ENCODE results near the gene POLR3K.

POLR3K gene

DNA sequence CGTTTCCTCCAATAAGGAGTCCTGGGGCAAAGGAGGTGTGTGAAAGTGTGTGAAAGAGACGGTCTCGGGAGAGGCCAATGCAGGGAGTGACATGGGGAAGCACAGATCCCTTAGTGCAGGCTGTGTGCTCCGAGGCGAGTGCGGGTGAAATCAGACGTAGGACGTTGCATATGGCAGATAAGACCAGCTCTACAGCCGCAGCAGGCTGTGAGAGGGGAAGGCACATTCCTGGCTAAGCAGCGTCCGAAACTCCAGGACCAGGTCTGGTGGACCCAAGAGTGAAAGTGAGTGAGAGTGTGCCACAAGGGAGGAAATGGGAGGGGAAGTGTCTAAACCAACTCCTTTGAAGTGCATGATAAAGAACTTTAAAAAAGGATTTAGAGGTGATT, 11.3 kb downstream of the POLR3K start:
- Histone ChIP-seq H3K4me1 (ENCODE audit: control insufficient read depth, insufficient read depth, low read length) (0 out of 2 replicates have a peak, but pooled peaks cover 2% of the 10 kb centered on the region), H3K4me3 (ENCODE audit: low read depth, low read length) (no peak overlapping the region), H3K36me3 (ENCODE audit: control insufficient read depth in 2 of 2, insufficient read depth in 1 of 2, low read length in 2 of 2) (peaks cover 10 to 63% of the 10 kb centered on the region in 2 experiments), H3K9me3 (ENCODE audit: control insufficient read depth, insufficient read depth, low read depth, low read length) (no peaks in the 10 kb centered on the region), H3K27ac (ENCODE audit: extremely low read depth, low read depth, low read length) (no peak overlapping the region)
- ChIA-PET CTCF (interaction anchor here (1.0 to 1.3 kb wide), 2 partner anchors 23 to 55 kb away, joined by 3 to 5 read pairs; no protein-coding TSS in a partner anchor), POLR2A (no interaction called here)
- TF ChIP-seq PRDM1 (tag by site-specific recombination; IDR thresholded peaks at IDR 0.05) (peak; percentile 90), KLF7 (tag by site-specific recombination; IDR thresholded peaks at IDR 0.05; ENCODE audit: borderline replicate concordance) (no peak), ZNF302 (tag by site-specific recombination; IDR thresholded peaks at IDR 0.05; ENCODE audit: low read depth) (no peak), SETDB1 (IDR thresholded peaks at IDR 0.05; ENCODE audit: insufficient read length, low read length) (peak; percentile 44), TRIM28 (IDR thresholded peaks at IDR 0.05; ENCODE audit: borderline replicate concordance, low read length) (peak; percentile 53; the same call in 1 of the 2 replicates)
- TF ChIP-seq, protein P1, sequence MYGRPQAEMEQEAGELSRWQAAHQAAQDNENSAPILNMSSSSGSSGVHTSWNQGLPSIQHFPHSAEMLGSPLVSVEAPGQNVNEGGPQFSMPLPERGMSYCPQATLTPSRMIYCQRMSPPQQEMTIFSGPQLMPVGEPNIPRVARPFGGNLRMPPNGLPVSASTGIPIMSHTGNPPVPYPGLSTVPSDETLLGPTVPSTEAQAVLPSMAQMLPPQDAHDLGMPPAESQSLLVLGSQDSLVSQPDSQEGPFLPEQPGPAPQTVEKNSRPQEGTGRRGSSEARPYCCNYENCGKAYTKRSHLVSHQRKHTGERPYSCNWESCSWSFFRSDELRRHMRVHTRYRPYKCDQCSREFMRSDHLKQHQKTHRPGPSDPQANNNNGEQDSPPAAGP (tag by site-specific recombination; IDR thresholded peaks at IDR 0.05), result peak; percentile 29; the same call in 1 of the 2 replicates
- TF ChIP-seq, protein P2, sequence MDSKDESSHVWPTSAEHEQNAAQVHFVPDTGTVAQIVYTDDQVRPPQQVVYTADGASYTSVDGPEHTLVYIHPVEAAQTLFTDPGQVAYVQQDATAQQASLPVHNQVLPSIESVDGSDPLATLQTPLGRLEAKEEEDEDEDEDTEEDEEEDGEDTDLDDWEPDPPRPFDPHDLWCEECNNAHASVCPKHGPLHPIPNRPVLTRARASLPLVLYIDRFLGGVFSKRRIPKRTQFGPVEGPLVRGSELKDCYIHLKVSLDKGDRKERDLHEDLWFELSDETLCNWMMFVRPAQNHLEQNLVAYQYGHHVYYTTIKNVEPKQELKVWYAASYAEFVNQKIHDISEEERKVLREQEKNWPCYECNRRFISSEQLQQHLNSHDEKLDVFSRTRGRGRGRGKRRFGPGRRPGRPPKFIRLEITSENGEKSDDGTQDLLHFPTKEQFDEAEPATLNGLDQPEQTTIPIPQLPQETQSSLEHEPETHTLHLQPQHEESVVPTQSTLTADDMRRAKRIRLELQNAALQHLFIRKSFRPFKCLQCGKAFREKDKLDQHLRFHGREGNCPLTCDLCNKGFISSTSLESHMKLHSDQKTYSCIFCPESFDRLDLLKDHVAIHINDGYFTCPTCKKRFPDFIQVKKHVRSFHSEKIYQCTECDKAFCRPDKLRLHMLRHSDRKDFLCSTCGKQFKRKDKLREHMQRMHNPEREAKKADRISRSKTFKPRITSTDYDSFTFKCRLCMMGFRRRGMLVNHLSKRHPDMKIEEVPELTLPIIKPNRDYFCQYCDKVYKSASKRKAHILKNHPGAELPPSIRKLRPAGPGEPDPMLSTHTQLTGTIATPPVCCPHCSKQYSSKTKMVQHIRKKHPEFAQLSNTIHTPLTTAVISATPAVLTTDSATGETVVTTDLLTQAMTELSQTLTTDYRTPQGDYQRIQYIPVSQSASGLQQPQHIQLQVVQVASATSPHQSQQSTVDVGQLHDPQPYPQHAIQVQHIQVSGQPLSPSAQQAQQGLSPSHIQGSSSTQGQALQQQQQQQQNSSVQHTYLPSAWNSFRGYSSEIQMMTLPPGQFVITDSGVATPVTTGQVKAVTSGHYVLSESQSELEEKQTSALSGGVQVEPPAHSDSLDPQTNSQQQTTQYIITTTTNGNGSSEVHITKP (tag by site-specific recombination; IDR thresholded peaks at IDR 0.05), result peak; percentile 40; the same call in 1 of the 2 replicates
- TF ChIP-seq, protein P3, sequence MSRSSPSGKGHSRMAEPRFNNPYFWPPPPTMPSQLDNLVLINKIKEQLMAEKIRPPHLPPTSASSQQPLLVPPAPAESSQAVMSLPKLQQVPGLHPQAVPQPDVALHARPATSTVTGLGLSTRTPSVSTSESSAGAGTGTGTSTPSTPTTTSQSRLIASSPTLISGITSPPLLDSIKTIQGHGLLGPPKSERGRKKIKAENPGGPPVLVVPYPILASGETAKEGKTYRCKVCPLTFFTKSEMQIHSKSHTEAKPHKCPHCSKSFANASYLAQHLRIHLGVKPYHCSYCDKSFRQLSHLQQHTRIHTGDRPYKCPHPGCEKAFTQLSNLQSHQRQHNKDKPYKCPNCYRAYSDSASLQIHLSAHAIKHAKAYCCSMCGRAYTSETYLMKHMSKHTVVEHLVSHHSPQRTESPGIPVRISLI (tag by site-specific recombination; IDR thresholded peaks at IDR 0.05), result no peak

DNA sequence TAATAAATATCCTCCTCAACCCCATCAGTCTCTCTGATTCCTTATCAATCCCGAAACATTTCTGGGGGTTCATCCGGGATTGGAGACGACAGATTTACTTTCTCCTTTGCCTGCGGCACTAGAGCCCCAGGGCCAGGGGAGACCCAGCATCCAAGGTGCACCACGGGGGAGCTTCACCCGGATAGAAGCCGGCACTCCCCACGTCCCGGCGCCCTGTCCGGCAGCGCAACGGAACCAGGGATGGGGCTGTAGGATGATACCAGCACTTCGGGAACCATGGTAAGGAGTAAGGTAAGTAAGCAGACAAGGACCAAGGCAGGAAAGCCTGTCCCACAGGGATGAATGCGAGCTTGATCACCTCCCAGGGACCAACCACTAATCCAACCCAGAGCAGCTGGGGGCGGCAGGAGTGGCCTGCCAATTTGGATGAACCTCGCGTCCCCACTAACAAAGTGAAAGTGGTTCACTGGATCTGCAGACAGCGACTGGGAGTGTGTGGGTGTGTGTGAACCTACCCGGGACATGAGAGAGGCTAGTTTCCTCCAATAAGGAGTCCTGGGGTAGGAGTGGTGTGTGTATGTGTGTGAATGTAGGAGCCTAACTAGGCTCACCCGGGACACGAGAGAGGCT, 11.9 kb downstream of the POLR3K start:
- Histone ChIP-seq H3K4me3 (ENCODE audit: low read depth, low read length) (no peak overlapping the region), H3K27ac (ENCODE audit: extremely low read depth, low read depth, low read length) (no peak overlapping the region), H3K36me3 (ENCODE audit: control insufficient read depth in 2 of 2, insufficient read depth in 1 of 2, low read length in 2 of 2) (peaks cover 9 to 63% of the 10 kb centered on the region in 2 experiments), H3K4me1 (ENCODE audit: control insufficient read depth, insufficient read depth, low read length) (0 out of 2 replicates have a peak, but pooled peaks cover 2% of the 10 kb centered on the region), H3K9me3 (ENCODE audit: control insufficient read depth, insufficient read depth, low read depth, low read length) (no peaks in the 10 kb centered on the region)
- ChIA-PET CTCF (interaction anchor here (0.7 to 1.3 kb wide), 2 partner anchors 7 to 55 kb away, joined by 4 to 5 read pairs; no protein-coding TSS in a partner anchor), POLR2A (interaction anchor here (1.0 kb wide), 1 partner anchor 12 kb away, joined by 3 read pairs; the partner anchor contains the start of genes POLR3K and SNRNP25)
- no peak for TF ChIP-seq RBAK (tag by site-specific recombination; IDR thresholded peaks at IDR 0.05)
- peak; percentile 58 for TF ChIP-seq EGR2 (tag by site-specific recombination; IDR thresholded peaks at IDR 0.05; ENCODE audit: low read depth)
- no peak for TF ChIP-seq IKZF3 (tag by site-specific recombination; IDR thresholded peaks at IDR 0.05)
- TF ChIP-seq ZNF169 (tag by site-specific recombination; IDR thresholded peaks at IDR 0.05), result no peak
- TF ChIP-seq, protein P4, sequence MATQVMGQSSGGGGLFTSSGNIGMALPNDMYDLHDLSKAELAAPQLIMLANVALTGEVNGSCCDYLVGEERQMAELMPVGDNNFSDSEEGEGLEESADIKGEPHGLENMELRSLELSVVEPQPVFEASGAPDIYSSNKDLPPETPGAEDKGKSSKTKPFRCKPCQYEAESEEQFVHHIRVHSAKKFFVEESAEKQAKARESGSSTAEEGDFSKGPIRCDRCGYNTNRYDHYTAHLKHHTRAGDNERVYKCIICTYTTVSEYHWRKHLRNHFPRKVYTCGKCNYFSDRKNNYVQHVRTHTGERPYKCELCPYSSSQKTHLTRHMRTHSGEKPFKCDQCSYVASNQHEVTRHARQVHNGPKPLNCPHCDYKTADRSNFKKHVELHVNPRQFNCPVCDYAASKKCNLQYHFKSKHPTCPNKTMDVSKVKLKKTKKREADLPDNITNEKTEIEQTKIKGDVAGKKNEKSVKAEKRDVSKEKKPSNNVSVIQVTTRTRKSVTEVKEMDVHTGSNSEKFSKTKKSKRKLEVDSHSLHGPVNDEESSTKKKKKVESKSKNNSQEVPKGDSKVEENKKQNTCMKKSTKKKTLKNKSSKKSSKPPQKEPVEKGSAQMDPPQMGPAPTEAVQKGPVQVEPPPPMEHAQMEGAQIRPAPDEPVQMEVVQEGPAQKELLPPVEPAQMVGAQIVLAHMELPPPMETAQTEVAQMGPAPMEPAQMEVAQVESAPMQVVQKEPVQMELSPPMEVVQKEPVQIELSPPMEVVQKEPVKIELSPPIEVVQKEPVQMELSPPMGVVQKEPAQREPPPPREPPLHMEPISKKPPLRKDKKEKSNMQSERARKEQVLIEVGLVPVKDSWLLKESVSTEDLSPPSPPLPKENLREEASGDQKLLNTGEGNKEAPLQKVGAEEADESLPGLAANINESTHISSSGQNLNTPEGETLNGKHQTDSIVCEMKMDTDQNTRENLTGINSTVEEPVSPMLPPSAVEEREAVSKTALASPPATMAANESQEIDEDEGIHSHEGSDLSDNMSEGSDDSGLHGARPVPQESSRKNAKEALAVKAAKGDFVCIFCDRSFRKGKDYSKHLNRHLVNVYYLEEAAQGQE (tag by site-specific recombination; IDR thresholded peaks at IDR 0.05), result no peak
- TF ChIP-seq, protein P5, sequence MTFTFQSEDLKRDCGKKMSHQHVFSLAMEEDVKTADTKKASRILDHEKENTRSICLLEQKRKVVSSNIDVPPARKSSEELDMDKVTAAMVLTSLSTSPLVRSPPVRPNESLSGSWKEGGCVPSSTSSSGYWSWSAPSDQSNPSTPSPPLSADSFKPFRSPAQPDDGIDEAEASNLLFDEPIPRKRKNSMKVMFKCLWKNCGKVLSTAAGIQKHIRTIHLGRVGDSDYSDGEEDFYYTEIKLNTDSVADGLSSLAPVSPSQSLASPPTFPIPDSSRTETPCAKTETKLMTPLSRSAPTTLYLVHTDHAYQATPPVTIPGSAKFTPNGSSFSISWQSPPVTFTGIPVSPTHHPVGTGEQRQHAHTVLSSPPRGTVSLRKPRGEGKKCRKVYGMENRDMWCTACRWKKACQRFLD (tag by site-specific recombination; IDR thresholded peaks at IDR 0.05), result no peak
- TF ChIP-seq ZNF404 (tag by site-specific recombination; IDR thresholded peaks at IDR 0.05), result no peak
- TF ChIP-seq ZNF132 (tag by site-specific recombination; IDR thresholded peaks at IDR 0.05; ENCODE audit: borderline replicate concordance), result no peak
- peak; percentile 95 for TF ChIP-seq GLIS1 (tag by site-specific recombination; IDR thresholded peaks at IDR 0.05)
- no peak for TF ChIP-seq ZNF423 (tag by site-specific recombination; IDR thresholded peaks at IDR 0.05)
- peak; percentile 73 for TF ChIP-seq ZFHX2 (tag by site-specific recombination; conservative IDR thresholded peaks at IDR 0.05)

All from HEK293 (cell line).